GM12873 (cell line): ENCODE measurements around the gene RAB11FIP3.

ENCODE experiments used
- TF ChIP-seq, protein P1 (sequence below): IDR thresholded peaks from 2 replicates; pipeline ENCODE4 v1.5.1; 2012; ENCODE audit warnings: low read depth, mild to moderate bottlenecking, moderate library complexity, low read length, control low read depth; ENCODE audit not compliant: insufficient read depth; ENCODE audit errors: missing control alignments

The RAB11FIP3 gene

DNA sequence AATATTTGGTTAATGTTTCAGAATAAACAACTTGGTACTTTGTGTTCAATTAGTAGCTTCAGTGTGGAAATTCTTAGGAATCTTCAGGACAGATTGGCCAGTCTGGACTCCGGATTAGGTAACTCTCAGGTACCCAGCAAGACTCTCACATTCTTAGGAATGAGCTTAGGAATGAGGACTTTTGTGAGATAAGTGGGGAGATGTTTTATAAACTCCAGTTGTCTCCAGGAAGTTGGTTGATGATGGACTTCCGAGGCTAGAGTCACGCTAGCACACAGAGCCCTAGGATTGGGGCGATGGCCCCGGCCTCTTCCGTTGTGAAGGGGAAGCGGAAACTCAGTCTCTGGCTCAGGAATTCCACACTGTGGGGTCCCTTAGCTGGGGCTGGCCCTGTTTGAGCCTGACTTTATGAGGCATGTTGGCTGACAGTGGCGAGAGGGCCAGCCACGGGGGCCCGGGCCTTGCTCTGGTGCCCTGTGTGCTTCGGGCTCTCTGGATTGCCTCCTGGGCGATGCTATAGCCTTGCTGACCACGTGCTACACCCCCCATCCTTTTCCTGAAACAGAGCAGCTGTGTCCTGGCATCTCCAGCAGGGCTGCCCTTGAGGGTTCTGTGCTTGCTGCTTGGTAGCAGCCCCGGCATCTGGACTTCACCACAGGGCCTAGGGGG is 32.4 kb downstream of the RAB11FIP3 start:
- TF ChIP-seq, protein P1, sequence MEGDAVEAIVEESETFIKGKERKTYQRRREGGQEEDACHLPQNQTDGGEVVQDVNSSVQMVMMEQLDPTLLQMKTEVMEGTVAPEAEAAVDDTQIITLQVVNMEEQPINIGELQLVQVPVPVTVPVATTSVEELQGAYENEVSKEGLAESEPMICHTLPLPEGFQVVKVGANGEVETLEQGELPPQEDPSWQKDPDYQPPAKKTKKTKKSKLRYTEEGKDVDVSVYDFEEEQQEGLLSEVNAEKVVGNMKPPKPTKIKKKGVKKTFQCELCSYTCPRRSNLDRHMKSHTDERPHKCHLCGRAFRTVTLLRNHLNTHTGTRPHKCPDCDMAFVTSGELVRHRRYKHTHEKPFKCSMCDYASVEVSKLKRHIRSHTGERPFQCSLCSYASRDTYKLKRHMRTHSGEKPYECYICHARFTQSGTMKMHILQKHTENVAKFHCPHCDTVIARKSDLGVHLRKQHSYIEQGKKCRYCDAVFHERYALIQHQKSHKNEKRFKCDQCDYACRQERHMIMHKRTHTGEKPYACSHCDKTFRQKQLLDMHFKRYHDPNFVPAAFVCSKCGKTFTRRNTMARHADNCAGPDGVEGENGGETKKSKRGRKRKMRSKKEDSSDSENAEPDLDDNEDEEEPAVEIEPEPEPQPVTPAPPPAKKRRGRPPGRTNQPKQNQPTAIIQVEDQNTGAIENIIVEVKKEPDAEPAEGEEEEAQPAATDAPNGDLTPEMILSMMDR, result no peak

DNA sequence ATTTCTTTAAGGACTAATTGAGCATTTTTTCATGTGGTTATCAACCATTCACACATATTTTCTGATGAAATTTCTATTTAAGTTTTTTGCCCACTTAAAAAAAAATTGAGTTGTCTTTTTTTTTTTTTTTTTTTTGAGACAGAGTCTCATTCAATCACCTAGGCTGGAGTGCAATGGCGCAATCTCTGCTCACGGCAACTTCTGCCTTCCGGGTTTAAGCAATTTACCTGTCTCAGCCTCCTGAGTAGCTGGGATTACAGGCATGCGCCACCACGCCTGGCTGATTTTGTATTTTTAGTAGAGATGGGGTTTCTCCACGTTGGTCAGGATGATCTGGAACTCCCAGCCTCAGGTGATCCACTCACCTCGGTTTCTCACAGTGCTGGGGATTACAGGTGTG is 34.3 kb downstream of the RAB11FIP3 start:
- TF ChIP-seq, protein P1, result no peak

DNA sequence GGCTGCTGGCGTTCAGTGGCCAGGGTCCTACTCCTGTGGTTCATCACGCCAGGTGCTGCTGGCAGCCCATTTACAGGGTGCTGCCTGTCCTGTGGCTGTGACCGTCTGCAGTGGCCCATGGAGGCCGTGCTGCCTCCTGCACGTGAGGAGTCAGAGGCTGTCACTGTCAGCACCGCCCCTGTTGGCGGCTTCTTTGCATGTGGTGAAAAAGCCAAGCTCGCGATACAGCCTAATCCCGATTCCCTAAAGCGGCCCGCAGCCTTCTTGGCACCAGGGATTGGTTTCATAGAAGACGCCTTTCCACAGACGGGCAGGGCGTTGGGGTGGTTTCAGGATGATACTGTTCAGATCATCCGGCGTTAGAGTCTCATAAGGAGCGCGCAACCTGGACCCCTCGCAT is 35.3 kb downstream of the RAB11FIP3 start:
- TF ChIP-seq, protein P1, result no peak

- TF ChIP-seq, protein P1, result no peak
Measured at GRCh38 chr16:463071-463470, 37.6 kb downstream of the RAB11FIP3 start.

DNA sequence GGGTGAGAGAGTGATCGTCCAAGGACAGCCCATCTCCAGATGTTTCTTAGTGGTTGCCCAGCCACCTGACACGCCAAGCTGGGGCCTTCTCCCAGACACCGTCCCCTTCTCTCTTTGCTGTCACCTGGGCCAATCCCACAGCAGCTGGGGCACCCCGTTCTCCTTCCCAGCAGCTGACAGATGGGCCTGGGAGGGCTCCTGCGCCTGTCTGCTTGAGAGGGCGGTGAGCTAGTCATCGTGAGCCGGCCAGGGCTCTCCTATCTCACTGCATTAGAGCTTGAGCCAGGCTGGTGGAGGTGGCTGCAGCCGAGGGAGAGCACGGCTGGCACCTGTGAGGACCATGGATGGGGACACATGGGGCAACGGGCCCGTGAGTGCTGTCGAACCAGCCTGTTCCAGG is 41.2 kb downstream of the RAB11FIP3 start:
- TF ChIP-seq, protein P1, result no peak

- TF ChIP-seq, protein P1, result no peak
Measured at GRCh38 chr16:468068-468821, 42.8 kb downstream of the RAB11FIP3 start.

- TF ChIP-seq, protein P1, result no peak
Measured at GRCh38 chr16:470418-470817, 45.0 kb downstream of the RAB11FIP3 start.
